H1 (cell line): ENCODE data around the gene ACADVL. TPM values are rescaled to one million over a fixed set of nuclear protein-coding genes. Genes with fewer than 3 reads are reported as not detected.

ENCODE experiments used
- CTCF ChIA-PET: fragments of 300-600 bp; sonication (Branson Sonifier 250); formaldehyde crosslinking; loops from one replicate; lab custom pipeline; 2021; ENCODE audit not compliant: partially characterized antibody; lab: Charles Lee
- POLR2A ChIA-PET: fragments of 300-600 bp; sonication (Branson Sonifier 250); formaldehyde crosslinking; loops from one replicate; lab custom pipeline; 2021; ENCODE audit warnings: inconsistent platforms; ENCODE audit not compliant: partially characterized antibody; lab: Charles Lee
- DNase-seq, 2 experiments: peaks; one replicate each; pipeline versions ENCODE4 v3.0.0 to v3.0.0-alpha.2; 2010 to 2022; ENCODE audit warnings: low spot score in 2 of 2, low read depth in 1 of 2, mixed read lengths in 1 of 2
- FAIRE-seq: peaks from 2 replicates; lab custom pipeline; 2011; peaks lifted over from hg19 to GRCh38; lab: Jason Lieb, UNC
- H2AFZ ChIP-seq: 2 replicates; pipeline ENCODE4 v1.8.1; 2012; ENCODE audit warnings: low read length, inconsistent platforms
- H2AK5ac ChIP-seq: 2 replicates; pipeline ENCODE4 v1.6.1; 2013; ENCODE audit warnings: low read depth, low read length
- H2BK120ac ChIP-seq: replicated peaks from 2 replicates; pipeline ENCODE3; 2013; ENCODE audit warnings: low read depth, low read length, inconsistent platforms
- H2BK12ac ChIP-seq: 2 replicates; pipeline ENCODE4 v1.6.1; 2013; ENCODE audit warnings: low read depth, low read length
- H2BK15ac ChIP-seq: 2 replicates; pipeline ENCODE4 v1.6.1; 2013; ENCODE audit warnings: low read length
- H2BK20ac ChIP-seq: 2 replicates; pipeline ENCODE4 v1.6.1; 2013; ENCODE audit warnings: low read length
- H2BK5ac ChIP-seq: 2 replicates; pipeline ENCODE4 v1.6.1; 2013; ENCODE audit warnings: low read depth, low read length
- H3K14ac ChIP-seq: 2 replicates; pipeline ENCODE4 v1.6.1; 2013; ENCODE audit warnings: inconsistent platforms; ENCODE audit not compliant: insufficient read length
- H3K18ac ChIP-seq: 2 replicates; pipeline ENCODE4 v1.6.1; 2013; ENCODE audit warnings: low read length; ENCODE audit errors: extremely low read depth
- H3K23ac ChIP-seq: 2 replicates; pipeline ENCODE4 v1.6.1; 2013; ENCODE audit warnings: inconsistent platforms; ENCODE audit not compliant: insufficient read length
- H3K23me2 ChIP-seq: 2 replicates; pipeline ENCODE4 v1.6.1; 2013; ENCODE audit warnings: low read depth, low read length
- H3K27ac ChIP-seq: 2 replicates; pipeline ENCODE4 v1.6.1; 2011; ENCODE audit warnings: low read depth, low read length, inconsistent platforms
- H3K27me3 ChIP-seq, 4 experiments: replicated peaks in 1 of 4; 1 replicate in 1 of 4; 2 replicates in 3 of 4; pipeline versions ENCODE4 v1.6.1 to v1.8.1; 2011 to 2013; ENCODE audit warnings: low read length in 3 of 4, mild to moderate bottlenecking in 3 of 4, inconsistent platforms in 2 of 4, mixed read lengths in 2 of 4, moderate library complexity in 1 of 4; ENCODE audit not compliant: control insufficient read depth in 3 of 4, insufficient read depth in 3 of 4; ENCODE audit errors: extremely low read depth in 1 of 4
- H3K36me3 ChIP-seq, 4 experiments: 2 replicates each; pipeline versions ENCODE4 v1.6.1 to v1.8.1; 2011 to 2013; ENCODE audit warnings: mild to moderate bottlenecking in 4 of 4, low read length in 3 of 4, moderate library complexity in 2 of 4, control low read depth in 1 of 4, inconsistent platforms in 1 of 4; ENCODE audit not compliant: insufficient read depth in 4 of 4, control insufficient read depth in 2 of 4
- H3K4ac ChIP-seq: replicated peaks from 2 replicates; pipeline ENCODE3; 2013; ENCODE audit warnings: low read length, low read depth, mixed read lengths, inconsistent platforms; ENCODE audit not compliant: insufficient read length
- H3K4me1 ChIP-seq, 4 experiments: replicated peaks in 1 of 4; 1 replicate in 1 of 4; 2 replicates in 3 of 4; pipeline versions ENCODE4 v1.6.1 to v1.8.1; 2011 to 2013; ENCODE audit warnings: low read length in 3 of 4, inconsistent platforms in 2 of 4, mixed read lengths in 1 of 4; ENCODE audit not compliant: insufficient read depth in 4 of 4, control insufficient read depth in 3 of 4
- H3K4me2 ChIP-seq, 2 experiments: 2 replicates each; pipeline versions ENCODE4 v1.6.1 to v1.8.1; 2011 to 2013; ENCODE audit warnings: low read depth in 2 of 2, low read length in 2 of 2, control low read depth in 1 of 2, inconsistent platforms in 1 of 2, mild to moderate bottlenecking in 1 of 2; ENCODE audit not compliant: insufficient read depth in 1 of 2
- H3K4me3 ChIP-seq, 4 experiments: fragments of 200-600, 300-600 bp in 1 of 4; sonication (generic), shearing (Covaris generic), sonication (Bioruptor Twin) in 1 of 4; 2 replicates each; pipeline versions ENCODE4 v1.5.1 to v1.8.1; 2011 to 2016; ENCODE audit warnings: low read length in 4 of 4, low read depth in 3 of 4, control low read depth in 2 of 4, inconsistent platforms in 2 of 4, mild to moderate bottlenecking in 2 of 4, mixed read lengths in 1 of 4, moderate library complexity in 1 of 4; ENCODE audit not compliant: insufficient read depth in 2 of 4; ENCODE audit errors: extremely low read depth in 1 of 4
- H3K56ac ChIP-seq: replicated peaks from 2 replicates; pipeline ENCODE3; 2013; ENCODE audit warnings: low read depth, mild to moderate bottlenecking, mixed read lengths, low read length, inconsistent platforms; ENCODE audit not compliant: insufficient read length
- H3K79me1 ChIP-seq: 2 replicates; pipeline ENCODE4 v1.6.1; 2013; ENCODE audit warnings: low read depth, low read length, control low read depth
- H3K79me2 ChIP-seq, 2 experiments: 2 replicates each; pipeline versions ENCODE4 v1.6.1 to v1.8.1; 2012 to 2013; ENCODE audit warnings: low read length in 2 of 2, mild to moderate bottlenecking in 2 of 2, inconsistent platforms in 1 of 2; ENCODE audit not compliant: insufficient read depth in 2 of 2, control insufficient read depth in 1 of 2
- H3K9ac ChIP-seq, 4 experiments: replicated peaks in 1 of 4; 1 replicate in 1 of 4; 2 replicates in 3 of 4; pipeline versions ENCODE4 v1.6.1 to v1.8.1; 2011 to 2013; ENCODE audit warnings: low read depth in 3 of 4, low read length in 3 of 4, control low read depth in 2 of 4, mild to moderate bottlenecking in 2 of 4, moderate library complexity in 2 of 4, inconsistent platforms in 1 of 4; ENCODE audit errors: extremely low read depth in 1 of 4
- H3K9me3 ChIP-seq, 2 experiments: 2 replicates each; pipeline versions ENCODE4 v1.6.1 to v1.8.1; 2012 to 2013; ENCODE audit warnings: mild to moderate bottlenecking in 2 of 2, moderate library complexity in 2 of 2, control low read depth in 1 of 2, inconsistent platforms in 1 of 2, low read depth in 1 of 2, low read length in 1 of 2, mixed read lengths in 1 of 2; ENCODE audit not compliant: insufficient read depth in 2 of 2
- H4K20me1 ChIP-seq, 2 experiments: replicated peaks in 1 of 2; 2 replicates each; pipeline versions ENCODE3 to v1.8.1; 2011 to 2013; ENCODE audit warnings: inconsistent platforms in 2 of 2, low read length in 2 of 2, mild to moderate bottlenecking in 1 of 2; ENCODE audit not compliant: insufficient read depth in 2 of 2, control insufficient read depth in 1 of 2
- H4K5ac ChIP-seq: 2 replicates; pipeline ENCODE4 v1.6.1; 2013; ENCODE audit warnings: low read length, low read depth, mixed read lengths, inconsistent platforms; ENCODE audit not compliant: insufficient read length
- H4K8ac ChIP-seq: 2 replicates; pipeline ENCODE4 v1.8.0; 2013; ENCODE audit warnings: mild to moderate bottlenecking, moderate library complexity, low read length, inconsistent platforms; ENCODE audit not compliant: insufficient read depth; ENCODE audit errors: extremely low read depth
- H4K91ac ChIP-seq: replicated peaks from 2 replicates; pipeline ENCODE3; 2013; ENCODE audit warnings: low read length, mixed read lengths, inconsistent platforms; ENCODE audit not compliant: insufficient read length
- WGBS, 2 experiments: shearing (Covaris generic) in 1 of 2; methylation state at CpG; one replicate each; pipeline versions ENCODE4 v1.1.6 to v1.1.7; 2013 to 2015; ENCODE audit warnings: low lambda C conversion rate in 2 of 2, mixed read lengths in 2 of 2, inconsistent platforms in 1 of 2, low coverage in 1 of 2, missing lambda C conversion rate in 1 of 2; ENCODE audit not compliant: insufficient replicate concordance in 2 of 2, insufficient coverage in 1 of 2, insufficient read length in 1 of 2; ENCODE audit errors: extremely low coverage in 1 of 2, missing lambda C conversion rate in 1 of 2; 5-methylcytosine and 5-hydroxymethylcytosine counted together
- polyA plus RNA-seq, 7 experiments: library from polyadenylated mRNA; depleted of rRNA in 3 of 7; stranded (reverse) in 5 of 7; unstranded in 2 of 7; fragments of >200 nt in 5 of 7; fragments of 200-250 nt in 2 of 7; gene quantifications; 1 replicate in 5 of 7; 2 replicates in 1 of 7; 4 replicates in 1 of 7; pipeline versions ENCODE4 v1.2.1 to v1.2.3, GENCODE V29; 2011 to 2013; ENCODE audit warnings: missing spikeins in 2 of 7, mixed read lengths in 2 of 7
- total RNA-seq: library from RNA; stranded (reverse); fragmentation: NEBNext Ultra II Directional; extraction: Animal tissue kit (Norgen Biotek cat#: 25700); gene quantifications from 2 replicates; pipeline ENCODE4 v1.2.1, GENCODE V29; 2021

Gene ACADVL
- total and polyA plus RNA-seq, 2 of the 8 experiments (the other 6 are each of a cell fraction or from before 2014, with no cell fraction given): 181 to 231 TPM

GRCh38 chr17:7203391-7203790, 16.3 kb upstream of the ACADVL start:
- H2BK12ac ChIP-seq: no peak overlapping the region
- no peak overlapping the region for H3K23ac ChIP-seq
- peaks cover 17% of the 10 kb centered on the region; the same call in 1 of the 2 replicates for H3K23me2 ChIP-seq
- H3K18ac ChIP-seq: no peak overlapping the region
- H2AK5ac ChIP-seq: no peak overlapping the region
- H2BK20ac ChIP-seq: no peak overlapping the region
- no peaks in the 10 kb centered on the region; a peak in 1 of 7 replicates for H3K27me3 ChIP-seq
- H3K9ac ChIP-seq: no peak overlapping the region
- peaks cover 0 to 24% of the 10 kb centered on the region in 2 experiments; a peak in 1 of 4 replicates for H3K79me2 ChIP-seq
- H3K56ac ChIP-seq: no peak overlapping the region
- no peak overlapping the region for H2BK120ac ChIP-seq
- WGBS, 2 experiments: 87% methylated on average over 15 of the region's 16 CpGs; no CpG with 5 or more reads in 1 of the 2 experiments
- H3K4me2 ChIP-seq: no peak overlapping the region; a peak in 1 of 4 replicates
- no peak for FAIRE-seq
- no peak for DNase-seq
- H4K20me1 ChIP-seq: peaks cover 3 to 20% of the 10 kb centered on the region in 2 experiments
- H2AFZ ChIP-seq: no peak overlapping the region
- POLR2A ChIA-PET: interaction anchor here (1.0 to 2.0 kb wide), 2 partner anchors 9 to 15 kb away, joined by 3 to 8 read pairs; partner anchors contain the start of gene DLG4
- H4K91ac ChIP-seq: no peak overlapping the region
- CTCF ChIA-PET: no interaction called here
- H4K8ac ChIP-seq: no peak overlapping the region
- no peak overlapping the region for H3K4ac ChIP-seq
- no peak overlapping the region for H2BK15ac ChIP-seq
- H3K14ac ChIP-seq: no peak overlapping the region
- no peak overlapping the region for H4K5ac ChIP-seq
- no peak overlapping the region for H2BK5ac ChIP-seq
- H3K9me3 ChIP-seq: no peaks in the 10 kb centered on the region
- peaks cover 19 to 30% (median 26%) of the 10 kb centered on the region in 4 experiments for H3K36me3 ChIP-seq
- H3K4me3 ChIP-seq: no peak overlapping the region
- peaks cover 5 to 18% (median 15%) of the 10 kb centered on the region in 4 experiments for H3K4me1 ChIP-seq
- peaks cover 17% of the 10 kb centered on the region; the same call in 1 of the 2 replicates for H3K79me1 ChIP-seq
- H3K27ac ChIP-seq: no peak overlapping the region
